SK-N-MC (cell line): ENCODE data around the gene FBXO39.
"Not testable (repeated sequence)": the region's sequence is repeated elsewhere in the genome, so short reads cannot be mapped to it uniquely, and the experiment has no call there.

ENCODE experiments used
- DNase-seq: peaks from one replicate; pipeline ENCODE4 v3.0.0-alpha.2; 2011; ENCODE audit warnings: low read depth, low spot score
- H3K27ac ChIP-seq: fragments of 200-600 bp; sonication (generic); 2 replicates; pipeline ENCODE4 v1.5.1; 2016; ENCODE audit warnings: mixed run types
- H3K36me3 ChIP-seq: fragments of 200-600 bp; sonication (generic); 2 replicates; pipeline ENCODE4 v1.6.1; 2017; ENCODE audit warnings: antibody characterized with exemption, low read length, mixed read lengths; ENCODE audit not compliant: insufficient read depth
- H3K4me3 ChIP-seq: fragments of 200-600 bp; sonication (generic); 2 replicates; pipeline ENCODE4 v1.5.1; 2016
- H3K9ac ChIP-seq: fragments of 200-600 bp; sonication (generic); 2 replicates; pipeline ENCODE4 v1.8.0; 2017; ENCODE audit warnings: mixed run types, mixed read lengths; ENCODE audit not compliant: insufficient read length
- H3K9me3 ChIP-seq: fragments of 200-600 bp; sonication (generic); 2 replicates; pipeline ENCODE4 v1.6.1; 2017; ENCODE audit warnings: low read depth, mild to moderate bottlenecking, antibody characterized with exemption, low read length, moderate library complexity, mixed read lengths
- EZH2 ChIP-seq: fragments of 200-600 bp; sonication (generic); IDR thresholded peaks from one replicate; pipeline ENCODE4 v1.6.1; 2017; ENCODE audit warnings: antibody characterized with exemption
- FOXP2 ChIP-seq: optimal IDR thresholded peaks from 2 replicates; pipeline ENCODE3; 2011; ENCODE audit warnings: mild to moderate bottlenecking, moderate library complexity; ENCODE audit not compliant: insufficient read depth; ENCODE audit errors: extremely low read length, control extremely low read depth
- POLR2AphosphoS5 ChIP-seq: IDR thresholded peaks from 2 replicates; pipeline ENCODE4 v1.6.1; 2012; ENCODE audit warnings: mild to moderate bottlenecking, low read depth, low read length, borderline replicate concordance

FBXO39 gene

DNA sequence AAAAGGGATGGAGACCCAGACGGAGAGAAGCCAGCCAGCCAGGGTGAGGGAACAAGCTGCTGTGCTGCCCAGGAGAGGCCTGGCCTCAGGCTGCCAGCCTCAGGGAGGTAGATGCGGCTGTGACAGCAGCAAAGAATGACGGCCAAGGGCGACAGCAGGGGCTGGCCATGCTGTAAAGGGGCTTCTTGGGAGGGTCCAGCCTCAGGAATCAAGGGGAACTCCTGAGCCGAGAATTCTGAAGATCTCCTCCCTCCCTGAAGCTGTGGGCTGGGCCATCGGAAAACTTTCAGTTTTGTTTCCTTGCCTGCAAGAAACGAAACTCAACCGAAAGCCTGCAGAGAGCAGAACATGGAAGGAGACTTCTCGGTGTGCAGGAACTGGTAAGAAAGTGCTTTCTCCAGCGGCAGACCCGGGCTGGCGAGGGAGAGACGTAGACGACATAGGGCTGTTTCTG is 20.3 kb upstream of the FBXO39 start, which contains the start of gene XAF1:
Gene XAF1 (plus strand): TSS at position 316 of the 454 bp plus-strand sequence. CDS start 33 bp downstream, at position 349.
- Histone ChIP-seq H3K9ac (no peak within 1 kb of the TSS), H3K27ac (no peak within 1 kb of the TSS), H3K9me3 (no peaks in the 10 kb centered on the region), H3K4me3 (no peak within 1 kb of the TSS), H3K36me3 (no peaks in the 10 kb centered on the region)
- TF ChIP-seq EZH2 = no peak
- no peak for TF ChIP-seq FOXP2
- no peak for TF ChIP-seq POLR2AphosphoS5
- no peak for DNase-seq

DNA sequence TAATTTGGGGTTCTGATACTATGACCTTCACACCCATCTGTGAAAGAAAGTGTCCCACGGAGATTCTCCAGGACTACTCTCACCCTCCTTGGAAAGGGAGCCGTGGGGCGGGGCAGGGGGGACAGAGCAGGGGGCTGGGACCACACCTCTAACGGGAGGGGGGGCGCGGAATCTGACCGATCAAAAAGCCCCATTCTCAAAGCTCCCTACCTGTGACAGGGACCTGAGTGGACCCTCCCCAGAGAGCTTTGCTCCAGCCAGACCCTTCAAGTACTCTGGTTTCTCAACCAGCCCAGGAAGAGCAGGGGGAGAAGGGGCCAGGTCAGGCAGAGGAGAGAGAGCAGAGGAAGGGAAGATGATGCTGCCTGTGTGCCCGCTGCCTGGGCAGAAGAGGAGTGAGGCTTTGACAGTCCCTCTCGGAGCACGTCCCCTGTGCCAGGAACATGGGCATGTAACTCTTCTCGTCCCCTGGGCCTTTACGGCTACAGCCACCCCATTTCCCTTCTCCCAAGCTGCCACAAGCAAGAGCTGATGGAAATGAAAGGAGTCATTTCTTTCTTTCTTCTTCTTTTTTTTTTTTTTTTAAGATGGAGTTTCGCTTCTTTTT is 19.5 kb upstream of the FBXO39 start:
- no peak overlapping the region for H3K27ac ChIP-seq
- no peak for TF ChIP-seq POLR2AphosphoS5
- no peak for TF ChIP-seq FOXP2
- no peak for TF ChIP-seq EZH2
- H3K4me3 ChIP-seq = no peak overlapping the region
- DNase-seq = no peak
- H3K9me3 ChIP-seq = no peaks in the 10 kb centered on the region
- no peaks in the 10 kb centered on the region for H3K36me3 ChIP-seq
- H3K9ac ChIP-seq = no peak overlapping the region

DNA sequence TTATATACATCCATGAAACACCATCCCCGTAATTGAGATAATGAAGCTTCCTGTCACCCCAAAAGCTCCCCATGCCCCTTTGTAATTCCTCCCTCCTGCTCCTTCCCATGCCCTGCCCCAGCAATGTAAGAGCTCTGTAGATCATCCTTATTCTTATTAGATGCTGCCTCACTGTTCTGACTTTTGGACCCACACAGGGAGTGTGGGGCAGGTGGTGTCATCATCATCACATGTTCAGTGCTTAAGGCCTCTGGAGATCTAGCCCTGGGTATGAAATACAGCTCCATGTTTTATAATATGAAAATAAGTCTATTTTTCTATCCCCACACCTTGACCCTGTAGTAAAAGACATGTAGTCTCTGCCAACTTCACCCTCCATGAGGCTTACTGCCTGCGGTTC is 18.3 kb upstream of the FBXO39 start:
- H3K27ac ChIP-seq = no peak overlapping the region
- no peaks in the 10 kb centered on the region for H3K36me3 ChIP-seq
- DNase-seq = no peak
- TF ChIP-seq EZH2 (no peak), POLR2AphosphoS5 (no peak), FOXP2 (no peak)
- no peak overlapping the region for H3K4me3 ChIP-seq
- H3K9me3 ChIP-seq = no peaks in the 10 kb centered on the region
- H3K9ac ChIP-seq = no peak overlapping the region

DNA sequence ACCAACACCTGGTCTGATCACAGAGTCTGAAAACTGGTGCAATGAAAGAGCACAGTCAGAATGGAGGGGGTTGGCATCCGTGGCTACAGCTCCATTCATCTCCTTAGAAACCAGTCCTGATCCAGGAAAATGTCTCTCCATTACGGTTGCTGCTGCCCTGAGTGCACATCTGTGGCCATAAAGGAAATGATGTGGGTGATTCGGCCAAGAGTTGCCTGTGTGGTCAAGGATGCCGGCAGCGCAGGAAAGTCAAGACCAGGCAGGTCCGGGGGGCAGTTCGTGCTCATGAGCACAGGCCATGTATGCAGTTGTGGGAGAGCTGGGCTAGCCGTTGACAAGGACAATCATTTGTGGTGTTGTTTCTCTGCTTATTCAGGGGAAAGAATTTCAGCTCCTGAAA is 14.2 kb upstream of the FBXO39 start:
- no peaks in the 10 kb centered on the region for H3K36me3 ChIP-seq
- DNase-seq = no peak
- no peak overlapping the region for H3K9ac ChIP-seq
- no peaks in the 10 kb centered on the region for H3K9me3 ChIP-seq
- no peak overlapping the region for H3K4me3 ChIP-seq
- no peak overlapping the region for H3K27ac ChIP-seq
- TF ChIP-seq FOXP2 (no peak), EZH2 (no peak), POLR2AphosphoS5 (no peak)

DNA sequence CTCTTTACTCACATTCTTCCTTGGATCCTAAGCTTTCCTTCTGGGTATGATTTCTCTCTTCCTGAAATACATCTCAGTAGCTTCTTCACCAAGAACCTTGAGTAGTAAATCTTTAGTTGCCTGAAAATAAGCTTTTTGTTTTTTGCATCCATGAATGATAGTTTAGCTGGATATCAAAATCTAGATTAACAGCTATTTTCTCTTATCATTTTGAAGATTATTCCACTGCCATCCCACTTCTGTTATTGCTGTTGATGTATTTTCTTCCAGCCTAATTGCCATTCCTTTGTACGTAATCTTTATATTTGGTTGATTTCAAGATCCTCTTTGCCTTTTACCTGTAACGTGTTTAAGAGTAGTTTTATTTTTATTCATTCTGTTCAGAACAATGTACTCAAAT is 7.6 kb upstream of the FBXO39 start:
- H3K36me3 ChIP-seq = no peaks in the 10 kb centered on the region
- DNase-seq = no peak
- H3K27ac ChIP-seq = no peak overlapping the region
- TF ChIP-seq EZH2 = no peak
- TF ChIP-seq POLR2AphosphoS5 = no peak
- TF ChIP-seq FOXP2 = no peak
- H3K9ac ChIP-seq = no peak overlapping the region
- no peaks in the 10 kb centered on the region for H3K9me3 ChIP-seq
- H3K4me3 ChIP-seq = no peak overlapping the region

DNA sequence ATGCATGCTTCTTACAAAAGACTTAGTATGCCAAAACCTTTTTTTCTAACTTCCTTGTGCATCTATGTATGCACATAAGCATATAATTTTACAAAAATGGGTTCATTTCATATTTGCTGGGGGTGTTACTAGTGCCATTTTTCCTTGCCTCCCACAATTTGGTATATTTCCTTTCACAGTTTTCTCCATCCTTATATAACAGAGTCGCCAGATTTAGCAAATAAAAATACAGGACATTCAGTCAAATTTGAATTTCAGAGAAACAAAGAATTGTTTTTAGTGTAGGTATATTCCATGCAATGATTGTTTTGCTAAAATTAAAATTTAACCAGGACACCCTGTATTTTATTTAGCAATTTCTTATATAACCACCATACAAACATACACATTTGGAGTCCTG is 4.0 kb upstream of the FBXO39 start:
- Histone ChIP-seq H3K4me3 (no peak overlapping the region), H3K9ac (no peak overlapping the region), H3K9me3 (no peaks in the 10 kb centered on the region), H3K27ac (no peak overlapping the region), H3K36me3 (no peaks in the 10 kb centered on the region)
- DNase-seq = no peak
- TF ChIP-seq POLR2AphosphoS5 (no peak), FOXP2 (no peak), EZH2 (no peak)

DNA sequence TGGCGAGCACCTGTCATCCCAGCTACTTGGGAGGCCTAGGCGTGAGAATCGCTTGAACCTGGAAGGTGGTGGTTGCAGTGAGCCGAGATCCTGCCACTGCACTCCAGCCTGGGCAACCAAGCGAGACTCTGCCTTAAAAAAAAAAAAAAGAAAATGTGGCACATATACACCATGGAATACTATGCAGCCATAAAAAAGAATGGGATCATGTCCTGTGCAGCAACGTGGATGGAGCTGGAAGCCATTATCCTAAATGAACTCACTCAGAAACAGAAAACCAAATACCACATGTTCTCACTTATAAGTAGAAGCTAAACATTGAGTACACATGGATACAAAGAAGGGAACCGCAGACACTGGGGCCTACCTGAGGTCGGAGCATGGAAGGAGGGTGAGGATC is 1.1 kb upstream of the FBXO39 start:
- H3K9ac ChIP-seq, H3K4me3 ChIP-seq, H3K27ac ChIP-seq, H3K36me3 ChIP-seq, H3K9me3 ChIP-seq, DNase-seq: not testable (repeated sequence)

DNA sequence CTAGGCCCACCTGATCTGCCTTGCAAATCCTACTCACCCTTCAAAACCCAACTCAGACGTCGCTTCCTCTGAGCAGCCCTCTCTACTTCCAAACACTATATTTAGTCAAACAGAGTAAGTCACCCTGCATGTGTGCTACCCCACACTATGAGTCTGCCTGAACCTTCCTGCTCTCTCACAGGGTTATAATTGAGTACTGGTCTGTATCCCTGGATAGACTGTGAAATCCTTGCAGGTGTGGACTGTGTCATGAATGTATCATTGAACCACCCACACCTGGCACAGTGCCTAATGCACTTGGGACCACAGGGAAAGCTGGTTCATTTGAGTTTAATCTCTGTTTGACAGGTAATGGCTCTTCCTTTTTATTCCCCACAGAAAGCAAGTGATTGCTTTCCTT is 3.4 kb downstream of the FBXO39 start:
- no peak overlapping the region for H3K9ac ChIP-seq
- DNase-seq = no peak
- H3K4me3 ChIP-seq = no peak overlapping the region
- TF ChIP-seq FOXP2 = no peak
- no peak for TF ChIP-seq EZH2
- TF ChIP-seq POLR2AphosphoS5 = no peak
- no peaks in the 10 kb centered on the region for H3K36me3 ChIP-seq
- no peak overlapping the region for H3K27ac ChIP-seq
- H3K9me3 ChIP-seq = no peaks in the 10 kb centered on the region

DNA sequence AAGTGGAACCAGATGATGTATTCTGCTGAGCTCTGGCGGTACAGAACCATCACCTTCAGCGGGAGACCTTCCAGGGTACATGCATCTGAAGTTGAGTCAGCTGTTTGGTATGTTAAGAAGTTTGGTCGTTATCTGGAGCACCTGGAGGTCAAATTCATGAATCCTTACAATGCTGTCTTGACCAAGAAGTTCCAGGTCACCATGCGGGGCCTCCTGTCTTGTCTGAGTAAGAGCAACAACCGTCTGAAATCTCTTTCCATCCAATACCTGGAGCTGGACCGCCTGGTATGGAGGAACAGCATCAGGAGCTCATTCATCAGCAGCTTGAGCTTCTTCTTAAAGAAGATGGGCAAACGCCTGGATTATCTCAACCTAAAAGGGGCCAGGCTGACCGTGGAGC is 4.0 kb downstream of the FBXO39 start:
- TF ChIP-seq EZH2 (no peak), POLR2AphosphoS5 (no peak), FOXP2 (no peak)
- no peak for DNase-seq
- Histone ChIP-seq H3K4me3 (no peak overlapping the region), H3K27ac (no peak overlapping the region), H3K9me3 (no peaks in the 10 kb centered on the region), H3K9ac (no peak overlapping the region), H3K36me3 (no peaks in the 10 kb centered on the region)
